ENCODE results near the gene B4GALT2.

B4GALT2 gene

GRCh38 chr1:44034976-44035716 is 56.1 kb downstream of the B4GALT2 start:
- no peak overlapping the region for H3K18ac ChIP-seq (ENCODE audit: low read length)
- no peak overlapping the region for H2BK15ac ChIP-seq (replicated peaks; ENCODE audit: low read depth)
- no peak overlapping the region for H3K4ac ChIP-seq (ENCODE audit: low read depth, low read length)
- no peak overlapping the region for H3K4me3 ChIP-seq (ENCODE audit: low read length)
- H2BK120ac ChIP-seq (ENCODE audit: low read depth, low read length) = no peak overlapping the region
- no peaks in the 10 kb centered on the region for H3K36me3 ChIP-seq (ENCODE audit: control insufficient read depth, insufficient read depth, low read length)
- no CpG with 5 or more reads among the region's 11 CpGs for WGBS (ENCODE audit: extremely low coverage, insufficient coverage, low lambda C conversion rate)
- H3K23ac ChIP-seq (ENCODE audit: low read length) = no peak overlapping the region
- peak overlapping the region; percentile 85 for H2AK5ac ChIP-seq (ENCODE audit: low read length)
- H3K4me1 ChIP-seq (ENCODE audit: control insufficient read depth, low read depth, low read length) = peaks cover 9% of the 10 kb centered on the region
- no peak overlapping the region for H3K4me2 ChIP-seq (ENCODE audit: low read length)
- peak overlapping the region; percentile 37 for H3K56ac ChIP-seq (ENCODE audit: low read length)
- no peaks in the 10 kb centered on the region for H3K79me2 ChIP-seq (ENCODE audit: control insufficient read depth, insufficient read depth, low read length)
- no peaks in the 10 kb centered on the region for H3K27me3 ChIP-seq (ENCODE audit: insufficient read depth, low read length, poor library complexity)
- H3K27ac ChIP-seq (ENCODE audit: low read depth, low read length) = no peak overlapping the region
- H4K8ac ChIP-seq (ENCODE audit: low read depth, low read length) = no peak overlapping the region
- H2BK5ac ChIP-seq (ENCODE audit: low read length) = peak overlapping the region; percentile 11
- H4K5ac ChIP-seq (ENCODE audit: low read length) = no peak overlapping the region
- H3K9ac ChIP-seq (ENCODE audit: low read length) = no peak overlapping the region
- DNase-seq = no peak
- H3K79me1 ChIP-seq (ENCODE audit: low read length) = no peaks in the 10 kb centered on the region

- Histone ChIP-seq H3K27ac (ENCODE audit: low read depth, low read length) (peak overlapping the region; percentile 30), H3K79me1 (ENCODE audit: low read length) (no peaks in the 10 kb centered on the region), H3K4me1 (ENCODE audit: control insufficient read depth, low read depth, low read length) (peaks cover 9% of the 10 kb centered on the region), H2BK15ac (replicated peaks; ENCODE audit: low read depth) (no peak overlapping the region), H2AK5ac (ENCODE audit: low read length) (peak overlapping the region; percentile 44), H2BK5ac (ENCODE audit: low read length) (no peak overlapping the region), H3K4me3 (ENCODE audit: low read length) (no peak overlapping the region), H3K9ac (ENCODE audit: low read length) (no peak overlapping the region), H3K23ac (ENCODE audit: low read length) (no peak overlapping the region), H3K18ac (ENCODE audit: low read length) (no peak overlapping the region), H3K27me3 (ENCODE audit: insufficient read depth, low read length, poor library complexity) (no peaks in the 10 kb centered on the region), H3K36me3 (ENCODE audit: control insufficient read depth, insufficient read depth, low read length) (no peaks in the 10 kb centered on the region), H3K4me2 (ENCODE audit: low read length) (no peak overlapping the region), H4K8ac (ENCODE audit: low read depth, low read length) (no peak overlapping the region), H3K56ac (ENCODE audit: low read length) (peak overlapping the region; percentile 42), H3K79me2 (ENCODE audit: control insufficient read depth, insufficient read depth, low read length) (no peaks in the 10 kb centered on the region), H4K5ac (ENCODE audit: low read length) (no peak overlapping the region), H3K4ac (ENCODE audit: low read depth, low read length) (no peak overlapping the region), H2BK120ac (ENCODE audit: low read depth, low read length) (no peak overlapping the region)
- no CpG with 5 or more reads among the region's 8 CpGs for WGBS (ENCODE audit: extremely low coverage, insufficient coverage, low lambda C conversion rate)
- peak; percentile 74 for DNase-seq
Measured at GRCh38 chr1:44035726-44036408, 56.9 kb downstream of the B4GALT2 start.

- no peak overlapping the region for H2AK5ac ChIP-seq (ENCODE audit: low read length)
- H2BK120ac ChIP-seq (ENCODE audit: low read depth, low read length) = no peak overlapping the region
- H4K8ac ChIP-seq (ENCODE audit: low read depth, low read length) = no peak overlapping the region
- H3K23ac ChIP-seq (ENCODE audit: low read length) = no peak overlapping the region
- no CpG with 5 or more reads among the region's 6 CpGs for WGBS (ENCODE audit: extremely low coverage, insufficient coverage, low lambda C conversion rate)
- H3K9ac ChIP-seq (ENCODE audit: low read length) = no peak overlapping the region
- no peak overlapping the region for H2BK5ac ChIP-seq (ENCODE audit: low read length)
- H4K5ac ChIP-seq (ENCODE audit: low read length) = no peak overlapping the region
- H3K4me1 ChIP-seq (ENCODE audit: control insufficient read depth, low read depth, low read length) = peaks cover 9% of the 10 kb centered on the region
- peak overlapping the region; percentile 42 for H3K56ac ChIP-seq (ENCODE audit: low read length)
- peak; percentile 81 for DNase-seq
- H3K4me3 ChIP-seq (ENCODE audit: low read length) = no peak overlapping the region
- H2BK15ac ChIP-seq (replicated peaks; ENCODE audit: low read depth) = no peak overlapping the region
- H3K18ac ChIP-seq (ENCODE audit: low read length) = no peak overlapping the region
- no peaks in the 10 kb centered on the region for H3K79me1 ChIP-seq (ENCODE audit: low read length)
- no peak overlapping the region for H3K4me2 ChIP-seq (ENCODE audit: low read length)
- peak overlapping the region; percentile 30 for H3K27ac ChIP-seq (ENCODE audit: low read depth, low read length)
- H3K27me3 ChIP-seq (ENCODE audit: insufficient read depth, low read length, poor library complexity) = no peaks in the 10 kb centered on the region
- H3K4ac ChIP-seq (ENCODE audit: low read depth, low read length) = no peak overlapping the region
- H3K36me3 ChIP-seq (ENCODE audit: control insufficient read depth, insufficient read depth, low read length) = no peaks in the 10 kb centered on the region
- H3K79me2 ChIP-seq (ENCODE audit: control insufficient read depth, insufficient read depth, low read length) = no peaks in the 10 kb centered on the region
Measured at GRCh38 chr1:44036409-44037139, 57.6 kb downstream of the B4GALT2 start.

- no peaks in the 10 kb centered on the region for H3K79me1 ChIP-seq (ENCODE audit: low read length)
- H3K23ac ChIP-seq (ENCODE audit: low read length) = no peak overlapping the region
- no peak overlapping the region for H3K56ac ChIP-seq (ENCODE audit: low read length)
- H3K79me2 ChIP-seq (ENCODE audit: control insufficient read depth, insufficient read depth, low read length) = no peaks in the 10 kb centered on the region
- no peaks in the 10 kb centered on the region for H3K36me3 ChIP-seq (ENCODE audit: control insufficient read depth, insufficient read depth, low read length)
- H2AK5ac ChIP-seq (ENCODE audit: low read length) = no peak overlapping the region
- no peak overlapping the region for H3K4me2 ChIP-seq (ENCODE audit: low read length)
- no peak overlapping the region for H2BK120ac ChIP-seq (ENCODE audit: low read depth, low read length)
- no peak overlapping the region for H2BK5ac ChIP-seq (ENCODE audit: low read length)
- DNase-seq = no peak
- no peak overlapping the region for H4K5ac ChIP-seq (ENCODE audit: low read length)
- WGBS (ENCODE audit: extremely low coverage, insufficient coverage, low lambda C conversion rate) = no CpG with 5 or more reads among the region's 5 CpGs
- H3K4me3 ChIP-seq (ENCODE audit: low read length) = no peak overlapping the region
- H3K4ac ChIP-seq (ENCODE audit: low read depth, low read length) = no peak overlapping the region
- no peaks in the 10 kb centered on the region for H3K27me3 ChIP-seq (ENCODE audit: insufficient read depth, low read length, poor library complexity)
- H3K18ac ChIP-seq (ENCODE audit: low read length) = no peak overlapping the region
- H3K4me1 ChIP-seq (ENCODE audit: control insufficient read depth, low read depth, low read length) = peaks cover 5% of the 10 kb centered on the region
- no peak overlapping the region for H2BK15ac ChIP-seq (replicated peaks; ENCODE audit: low read depth)
- no peak overlapping the region for H3K27ac ChIP-seq (ENCODE audit: low read depth, low read length)
- no peak overlapping the region for H3K9ac ChIP-seq (ENCODE audit: low read length)
- no peak overlapping the region for H4K8ac ChIP-seq (ENCODE audit: low read depth, low read length)
Measured at GRCh38 chr1:44037154-44037553, 58.1 kb downstream of the B4GALT2 start.

GRCh38 chr1:44038876-44039657 is 60.1 kb downstream of the B4GALT2 start:
- Histone ChIP-seq H4K5ac (ENCODE audit: low read length) (no peak overlapping the region), H3K4me2 (ENCODE audit: low read length) (no peak overlapping the region), H3K27ac (ENCODE audit: low read depth, low read length) (no peak overlapping the region), H3K9ac (ENCODE audit: low read length) (no peak overlapping the region), H3K36me3 (ENCODE audit: control insufficient read depth, insufficient read depth, low read length) (no peaks in the 10 kb centered on the region), H3K79me2 (ENCODE audit: control insufficient read depth, insufficient read depth, low read length) (no peaks in the 10 kb centered on the region), H2AK5ac (ENCODE audit: low read length) (no peak overlapping the region), H3K18ac (ENCODE audit: low read length) (no peak overlapping the region), H2BK120ac (ENCODE audit: low read depth, low read length) (no peak overlapping the region), H2BK5ac (ENCODE audit: low read length) (no peak overlapping the region), H2BK15ac (replicated peaks; ENCODE audit: low read depth) (no peak overlapping the region), H3K27me3 (ENCODE audit: insufficient read depth, low read length, poor library complexity) (no peaks in the 10 kb centered on the region), H3K79me1 (ENCODE audit: low read length) (no peaks in the 10 kb centered on the region), H3K4ac (ENCODE audit: low read depth, low read length) (no peak overlapping the region), H3K4me3 (ENCODE audit: low read length) (no peak overlapping the region), H3K23ac (ENCODE audit: low read length) (no peak overlapping the region), H3K4me1 (ENCODE audit: control insufficient read depth, low read depth, low read length) (peaks cover 5% of the 10 kb centered on the region), H4K8ac (ENCODE audit: low read depth, low read length) (no peak overlapping the region), H3K56ac (ENCODE audit: low read length) (no peak overlapping the region)
- no CpG with 5 or more reads among the region's 2 CpGs for WGBS (ENCODE audit: extremely low coverage, insufficient coverage, low lambda C conversion rate)
- no peak for DNase-seq
